ELF-1 (cell line): ENCODE data around the gene ZCCHC3.
A peak's percentile ranks its signal among the peaks of the same experiment; 100 is the strongest.
"Not testable (repeated sequence)": the region's sequence is repeated elsewhere in the genome, so short reads cannot be mapped to it uniquely, and the experiment has no call there.

Experiments used
- DNase-seq: peaks from one replicate; pipeline ENCODE4 v3.0.0-alpha.2; 2016; ENCODE audit warnings: low read depth, low spot score

Gene ZCCHC3

GRCh38 chr20:297098-297924 is at the start of gene ZCCHC3:
TSS of gene ZCCHC3 (plus strand) at chr20:297570. CDS start at chr20:297587, 17 bp downstream.
- peak; percentile 98 for DNase-seq

DNA sequence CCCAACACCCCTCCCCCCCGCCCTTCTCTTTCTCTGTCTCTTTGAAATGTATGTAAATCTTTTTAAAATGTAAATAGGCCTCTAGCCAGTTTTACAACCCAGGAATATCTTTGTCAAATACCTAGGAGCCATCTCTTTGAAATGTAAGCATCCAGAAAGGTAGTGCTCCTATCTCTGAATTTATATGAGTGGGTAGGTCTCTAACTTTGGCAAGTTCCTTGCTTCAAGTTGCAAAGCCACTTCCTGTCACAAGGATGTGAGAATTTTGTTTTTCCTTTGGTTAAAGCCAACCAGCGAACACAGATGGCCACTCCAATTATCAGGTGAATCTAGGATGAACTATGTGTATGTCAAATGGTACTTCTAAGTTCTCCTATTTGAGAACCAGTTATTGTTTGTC is 46.0 kb upstream of the ZCCHC3 start:
- DNase-seq: peak; percentile 48

- DNase-seq: no peak
These were observed 44.6 kb upstream of the ZCCHC3 start for GRCh38 chr20:252801-253200.

GRCh38 chr20:253447-253846 is 43.9 kb upstream of the ZCCHC3 start:
- not testable (repeated sequence) for DNase-seq

GRCh38 chr20:257419-257818 is 40.0 kb upstream of the ZCCHC3 start, which contains the start of gene DEFB132:
TSS of gene DEFB132 (plus strand) at chr20:257724. CDS start at chr20:257779, 55 bp downstream.
- no peak for DNase-seq

- DNase-seq: peak; percentile 40
These were observed 39.0 kb upstream of the ZCCHC3 start for GRCh38 chr20:258269-258858.

DNA sequence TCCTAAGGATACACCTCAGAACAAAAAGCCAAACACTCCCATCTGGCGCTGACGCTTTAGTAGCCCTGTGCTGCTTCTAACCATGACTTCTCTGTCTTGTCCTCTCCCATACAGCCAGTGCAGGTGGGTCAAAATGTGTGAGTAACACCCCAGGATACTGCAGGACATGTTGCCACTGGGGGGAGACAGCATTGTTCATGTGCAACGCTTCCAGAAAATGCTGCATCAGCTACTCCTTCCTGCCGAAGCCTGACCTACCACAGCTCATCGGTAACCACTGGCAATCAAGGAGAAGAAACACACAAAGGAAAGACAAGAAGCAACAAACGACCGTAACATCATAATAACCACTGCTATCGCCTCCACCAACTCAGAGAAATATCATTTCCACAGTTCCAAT is 38.4 kb upstream of the ZCCHC3 start:
- DNase-seq: no peak

DNA sequence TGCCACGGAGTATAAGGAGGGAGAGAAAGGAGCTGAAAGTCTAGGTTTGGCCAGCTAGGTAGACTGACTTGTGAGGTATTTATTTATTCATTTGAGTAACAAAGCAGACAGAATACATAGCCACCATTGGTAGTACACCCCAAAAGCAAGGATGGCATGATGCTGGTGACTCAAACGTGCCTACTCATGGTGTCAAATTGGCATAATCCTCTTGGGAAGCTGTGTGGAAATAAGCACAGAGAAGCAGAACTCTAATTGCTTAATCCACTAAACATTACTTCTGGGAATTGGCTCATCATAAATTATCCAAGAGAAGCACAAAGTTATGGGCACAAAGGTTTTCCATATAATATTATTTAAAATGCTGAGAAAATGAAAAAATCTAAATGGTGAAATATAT is 37.4 kb upstream of the ZCCHC3 start:
- DNase-seq: no peak

GRCh38 chr20:263701-264100 is 33.7 kb upstream of the ZCCHC3 start:
- no peak for DNase-seq

DNA sequence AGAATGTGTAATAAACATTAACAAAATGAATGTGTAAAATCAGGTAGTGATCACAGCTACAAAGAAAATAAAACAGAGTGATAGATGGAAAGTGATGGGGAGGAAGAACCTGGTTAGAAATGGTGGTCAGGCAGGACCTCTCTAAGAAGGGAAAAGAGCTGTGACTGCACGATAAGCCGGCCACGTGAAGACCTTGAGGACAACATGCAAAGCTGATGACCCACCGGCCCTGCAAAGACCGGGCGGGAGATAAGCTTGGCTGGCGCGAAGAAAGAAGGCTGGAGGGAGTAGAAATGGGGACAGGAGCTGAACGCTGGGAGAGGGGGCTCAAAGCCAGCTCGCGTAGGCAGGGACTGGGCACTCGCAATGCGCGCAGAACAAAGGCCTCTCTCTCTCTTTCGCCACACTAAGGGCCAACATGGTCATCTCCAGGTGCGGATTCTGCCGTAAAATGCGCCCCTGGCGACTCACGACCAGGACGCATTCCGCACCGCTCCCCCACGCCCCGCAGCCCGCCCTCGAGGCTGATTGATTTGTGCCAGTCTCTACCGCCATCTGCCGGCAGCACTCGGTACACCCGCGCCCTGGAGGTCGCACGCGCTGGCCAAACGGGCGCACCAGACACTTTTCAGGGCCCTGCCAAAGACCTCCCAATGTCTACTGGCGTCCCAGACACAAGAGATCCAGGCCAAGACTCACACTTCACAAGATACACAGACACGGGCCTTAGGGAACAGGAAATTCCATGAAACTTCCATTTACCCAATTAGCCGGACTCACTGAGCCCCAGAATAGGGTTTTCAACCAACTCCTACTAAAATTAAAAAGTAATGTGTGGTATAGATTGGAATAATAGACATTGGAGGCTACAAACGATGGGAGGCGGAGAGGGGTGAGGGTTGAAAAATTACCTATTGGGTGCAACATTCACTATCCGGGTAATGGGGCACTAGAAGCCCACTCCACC is 30.5 kb upstream of the ZCCHC3 start:
- DNase-seq: peak; percentile 97

GRCh38 chr20:270517-270916 is 26.9 kb upstream of the ZCCHC3 start:
- DNase-seq: no peak

DNA sequence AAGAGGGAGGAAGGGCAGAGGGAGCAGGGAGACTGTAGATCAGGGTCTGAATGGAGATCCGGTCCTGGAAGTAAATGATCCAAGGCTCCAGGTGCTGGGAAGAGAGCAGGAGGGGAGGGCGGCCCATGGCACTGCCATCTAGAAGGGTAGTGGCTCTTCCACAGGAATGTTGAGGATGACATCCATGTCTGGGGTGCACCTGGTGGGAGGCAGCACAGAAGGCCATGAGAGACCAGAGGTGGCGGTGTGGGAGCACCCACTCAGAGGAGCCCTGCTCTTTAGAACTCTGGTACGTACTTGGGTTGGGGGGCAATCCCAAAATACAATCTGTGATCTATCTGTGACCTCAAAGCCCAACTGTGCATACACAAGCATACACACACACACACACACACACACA is 26.3 kb upstream of the ZCCHC3 start:
- no peak for DNase-seq

GRCh38 chr20:271528-271927 is 25.8 kb upstream of the ZCCHC3 start:
- DNase-seq: no peak

DNA sequence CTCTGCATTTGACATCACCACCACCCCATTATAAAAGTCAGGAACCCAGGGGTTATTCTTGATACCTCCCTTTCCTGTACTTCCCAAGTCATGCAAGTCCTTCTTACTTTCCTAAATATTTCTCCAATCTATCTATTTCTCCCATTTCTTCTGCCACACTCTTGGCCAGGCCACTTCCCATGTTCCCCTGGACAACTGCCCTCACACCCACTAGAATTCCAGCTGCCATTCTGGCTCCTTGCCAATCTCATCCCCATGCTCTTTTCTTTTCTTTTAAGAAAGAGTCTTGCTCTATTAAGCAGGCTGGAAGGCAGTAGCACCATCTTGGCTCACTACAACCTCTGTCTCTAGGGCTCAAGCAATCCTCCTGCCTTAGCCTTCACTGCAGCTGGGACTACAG is 24.7 kb upstream of the ZCCHC3 start:
- no peak for DNase-seq

DNA sequence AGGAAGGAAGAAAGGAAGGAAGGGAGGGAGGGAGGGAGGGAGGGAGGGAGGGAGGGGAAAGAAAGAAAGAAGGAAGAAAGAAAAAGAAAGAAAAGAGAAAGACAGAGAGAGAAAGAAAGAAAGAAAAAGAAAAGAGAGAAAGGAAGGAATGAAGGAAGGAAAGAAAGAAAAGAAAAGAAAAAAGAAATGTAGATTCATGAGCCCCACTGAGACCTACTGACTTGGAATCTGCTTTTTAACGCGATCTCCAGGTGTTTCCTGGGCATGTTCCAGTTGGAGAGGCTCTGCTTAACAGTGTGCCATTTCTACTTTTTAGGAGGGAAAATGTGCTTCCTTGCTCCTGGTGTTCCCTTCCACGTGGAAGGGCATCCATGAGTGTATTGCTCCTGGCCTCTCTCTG is 23.5 kb upstream of the ZCCHC3 start:
- DNase-seq: no peak

DNA sequence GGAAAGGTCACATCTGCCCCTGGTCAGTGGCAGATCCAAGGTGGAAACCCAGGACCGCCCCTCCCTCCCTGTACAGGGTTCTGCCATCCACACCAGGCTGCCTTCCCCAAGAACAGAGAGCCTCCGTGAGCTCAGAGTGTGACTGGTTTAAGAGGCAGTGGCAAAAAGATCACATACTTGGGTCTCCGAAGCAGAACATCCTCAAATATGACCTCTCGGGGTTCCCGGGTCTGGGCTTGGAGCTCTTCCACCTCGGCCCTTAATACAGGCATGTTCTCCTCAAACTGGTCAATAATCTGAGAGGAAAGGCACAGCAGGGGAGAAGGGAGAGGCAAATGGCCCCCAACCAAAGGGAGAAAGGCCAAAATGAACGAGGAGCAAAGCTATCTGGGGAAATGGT is 21.6 kb upstream of the ZCCHC3 start:
- DNase-seq: no peak

- DNase-seq: no peak
These were observed 20.5 kb upstream of the ZCCHC3 start for GRCh38 chr20:276620-277495.

- DNase-seq: no peak
These were observed 19.9 kb upstream of the ZCCHC3 start for GRCh38 chr20:277496-277781.

DNA sequence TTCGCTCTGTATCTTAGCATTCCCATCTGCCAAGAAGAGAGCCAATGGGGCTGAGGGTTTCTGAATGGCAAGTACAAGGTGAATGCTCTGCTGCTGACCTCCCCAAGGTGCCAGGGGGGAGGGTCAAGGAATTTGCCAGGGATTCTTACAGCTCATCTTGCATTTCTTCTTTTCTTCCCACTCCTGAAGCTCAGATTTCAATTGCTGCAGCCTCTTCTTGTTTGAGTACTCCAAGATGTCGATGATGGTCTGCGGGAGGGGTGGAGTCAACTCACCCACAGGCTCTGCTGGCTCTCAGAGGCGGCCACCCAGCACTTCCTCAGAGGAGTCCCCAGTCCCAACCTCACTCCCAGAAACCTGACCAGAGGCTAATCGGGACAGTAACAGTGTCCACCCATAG is 19.2 kb upstream of the ZCCHC3 start:
- no peak for DNase-seq

DNA sequence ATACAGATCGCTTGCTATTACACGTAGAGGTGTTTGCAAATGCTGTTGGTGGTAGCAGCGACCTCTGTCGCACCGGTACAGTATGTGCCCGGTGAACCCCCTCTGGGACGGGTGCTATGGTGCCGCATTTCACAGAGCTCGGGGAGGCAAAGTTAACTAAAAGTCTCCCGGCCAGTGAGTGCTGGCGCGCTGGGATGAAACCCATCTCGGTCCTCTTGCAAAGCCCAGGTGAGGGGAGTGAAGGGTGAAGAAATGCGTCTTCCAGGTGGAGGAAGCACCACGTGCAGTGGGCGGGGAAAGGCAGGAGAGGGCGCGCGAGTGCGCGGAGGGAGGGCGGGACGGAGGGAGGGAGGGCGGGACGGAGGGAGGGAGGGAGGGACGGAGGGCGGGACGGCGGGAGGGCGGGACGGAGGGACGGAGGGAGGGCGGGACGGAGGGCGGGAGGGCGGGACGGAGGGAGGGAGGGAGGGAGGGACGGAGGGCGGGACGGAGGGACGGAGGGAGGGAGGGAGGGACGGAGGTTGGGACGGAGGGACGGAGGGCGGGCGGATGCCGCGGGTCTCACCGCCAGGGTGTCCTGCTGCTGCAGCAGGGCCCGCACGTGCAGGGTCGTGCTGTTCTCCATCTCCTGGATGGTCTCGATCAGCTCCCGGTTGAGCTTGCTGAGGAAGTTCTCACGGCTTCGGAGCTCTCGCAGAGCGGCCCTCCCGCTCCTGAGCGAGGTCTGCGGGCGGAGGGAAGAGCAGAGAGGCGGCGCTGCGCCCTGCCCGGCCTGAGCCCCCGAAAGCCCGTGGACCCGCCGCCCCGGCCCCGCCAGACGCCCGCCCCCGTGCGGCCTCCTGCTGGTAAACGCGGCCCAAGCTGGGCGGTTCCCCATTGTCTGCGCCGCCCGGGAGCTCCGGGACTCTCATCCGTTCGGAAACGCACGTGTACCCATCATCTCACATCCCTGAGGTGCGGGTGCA is 18.5 kb upstream of the ZCCHC3 start:
- peak; percentile 51 for DNase-seq
